ENCODE data around the gene EXOC6B.

EXOC6B gene

DNA sequence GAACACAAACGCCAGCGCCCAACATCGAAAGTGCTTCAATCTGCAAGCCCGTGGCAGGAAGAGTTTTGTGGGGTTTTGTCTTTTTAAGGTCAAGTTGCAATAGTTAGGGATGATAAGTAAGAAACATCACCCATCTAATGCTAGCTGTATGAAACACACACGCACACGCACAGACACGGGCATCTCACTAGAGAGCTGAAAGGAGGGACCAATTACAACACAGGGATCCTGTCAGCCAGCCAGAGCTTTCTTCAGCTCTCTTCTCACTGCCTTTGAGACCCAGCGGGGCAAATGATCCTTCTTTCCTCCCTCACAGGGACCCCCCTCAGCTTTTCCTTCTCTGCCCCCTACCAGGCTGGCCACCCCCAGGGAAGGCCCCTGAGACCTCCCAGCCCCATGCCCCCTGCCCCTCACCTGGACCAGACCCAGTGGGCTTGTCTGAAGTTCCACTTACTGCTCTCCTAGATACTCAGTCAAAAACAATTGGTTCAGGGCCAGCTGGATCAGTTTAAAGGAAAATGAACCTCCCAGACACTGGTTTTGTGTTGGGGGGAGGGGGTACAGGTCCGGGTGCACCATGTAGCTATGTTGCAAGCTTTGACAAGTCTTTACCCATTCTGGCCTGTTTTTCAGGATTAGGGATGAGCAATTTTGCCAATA lies 696.0 kb downstream of the EXOC6B start:
- DNase-seq: no peak

DNA sequence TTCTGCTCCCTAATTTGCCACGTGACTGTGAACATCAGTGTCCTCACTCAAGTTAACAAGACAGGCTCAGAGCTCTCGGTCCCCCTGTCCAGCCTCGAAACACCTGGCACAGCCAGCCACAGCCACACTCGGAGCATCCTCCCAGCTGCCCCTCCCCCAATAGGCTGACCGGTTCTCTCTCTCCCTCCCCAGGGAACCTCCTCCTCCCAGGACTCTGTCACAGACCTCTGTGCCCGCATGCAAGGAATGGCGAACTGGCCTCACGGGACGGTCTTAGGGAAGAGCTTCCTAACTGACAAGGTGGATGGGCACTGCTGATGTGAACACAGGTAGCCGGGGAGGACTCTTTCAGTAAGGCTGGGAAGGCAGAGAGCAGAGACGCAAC lies 697.0 kb downstream of the EXOC6B start:
- DNase-seq: no peak

DNA sequence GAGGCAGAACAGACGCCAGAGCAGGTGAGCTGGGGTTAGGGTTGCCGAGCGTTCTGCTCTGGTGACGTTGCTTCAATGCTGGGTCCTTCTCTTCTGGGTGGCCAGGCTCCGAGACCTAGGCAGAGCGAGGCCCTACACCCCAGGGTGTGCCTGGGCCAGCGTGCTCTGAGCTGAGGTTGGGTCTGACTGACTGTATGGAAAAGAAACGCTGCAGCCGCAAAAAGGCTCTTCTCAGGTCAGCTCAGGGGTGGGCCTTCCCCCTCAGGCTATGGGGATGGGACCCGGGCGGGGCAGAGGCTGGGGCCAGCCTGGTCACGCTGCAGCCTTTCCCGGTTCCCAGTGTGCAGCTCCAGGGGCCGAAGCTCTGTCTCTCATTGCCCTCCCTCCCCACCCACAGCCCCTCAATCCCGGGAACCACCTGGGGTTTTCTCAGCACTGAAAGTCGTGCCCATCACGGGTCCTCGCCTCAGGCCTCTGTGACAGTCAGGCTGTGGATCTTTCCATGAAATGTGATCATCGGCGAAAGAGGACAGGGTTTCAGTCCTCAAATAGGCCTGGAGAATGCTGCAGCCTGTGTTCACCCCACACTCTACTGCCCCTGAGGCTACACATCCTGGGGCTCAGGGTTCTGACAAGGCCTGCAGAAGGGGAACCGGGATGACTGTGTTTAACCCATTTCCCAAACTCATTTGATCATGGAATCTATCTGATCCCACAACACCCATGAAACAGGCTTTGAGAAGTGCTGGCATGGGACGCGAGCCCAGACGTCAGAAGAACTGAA lies 697.6 kb downstream of the EXOC6B start:
- no peak for DNase-seq

DNA sequence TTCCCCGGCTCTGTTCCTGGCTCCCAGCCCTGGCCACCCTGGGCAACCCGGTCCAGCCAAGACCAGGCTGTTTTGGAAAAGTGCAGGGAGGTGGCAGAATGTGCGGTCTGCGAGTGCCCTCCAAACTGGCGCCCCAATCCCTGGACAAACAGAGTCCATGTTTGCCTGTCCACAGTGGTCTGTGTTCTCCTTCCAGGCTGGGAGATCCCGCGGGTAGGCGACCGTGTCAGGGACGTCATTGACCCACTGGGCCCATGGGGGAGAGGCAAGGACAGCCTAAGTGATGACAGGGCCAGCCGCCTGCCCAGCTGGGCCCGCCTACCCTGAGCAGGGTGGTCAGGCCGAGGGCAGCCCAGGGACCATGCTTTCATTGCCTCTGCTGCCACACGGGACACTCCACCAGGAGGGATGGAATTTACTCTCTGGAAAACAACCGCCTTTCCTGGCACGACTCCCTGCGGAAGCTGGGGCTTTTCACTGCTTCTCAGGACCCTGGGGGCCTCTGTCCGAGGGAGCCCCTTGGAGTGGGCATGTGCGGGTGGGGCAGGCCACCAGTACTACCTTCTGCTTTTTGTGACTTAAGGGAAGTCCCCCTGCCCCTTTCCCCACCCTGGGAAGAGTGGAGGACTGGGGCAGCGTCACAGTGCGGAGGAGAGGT lies 698.3 kb downstream of the EXOC6B start:
- DNase-seq: no peak

DNA sequence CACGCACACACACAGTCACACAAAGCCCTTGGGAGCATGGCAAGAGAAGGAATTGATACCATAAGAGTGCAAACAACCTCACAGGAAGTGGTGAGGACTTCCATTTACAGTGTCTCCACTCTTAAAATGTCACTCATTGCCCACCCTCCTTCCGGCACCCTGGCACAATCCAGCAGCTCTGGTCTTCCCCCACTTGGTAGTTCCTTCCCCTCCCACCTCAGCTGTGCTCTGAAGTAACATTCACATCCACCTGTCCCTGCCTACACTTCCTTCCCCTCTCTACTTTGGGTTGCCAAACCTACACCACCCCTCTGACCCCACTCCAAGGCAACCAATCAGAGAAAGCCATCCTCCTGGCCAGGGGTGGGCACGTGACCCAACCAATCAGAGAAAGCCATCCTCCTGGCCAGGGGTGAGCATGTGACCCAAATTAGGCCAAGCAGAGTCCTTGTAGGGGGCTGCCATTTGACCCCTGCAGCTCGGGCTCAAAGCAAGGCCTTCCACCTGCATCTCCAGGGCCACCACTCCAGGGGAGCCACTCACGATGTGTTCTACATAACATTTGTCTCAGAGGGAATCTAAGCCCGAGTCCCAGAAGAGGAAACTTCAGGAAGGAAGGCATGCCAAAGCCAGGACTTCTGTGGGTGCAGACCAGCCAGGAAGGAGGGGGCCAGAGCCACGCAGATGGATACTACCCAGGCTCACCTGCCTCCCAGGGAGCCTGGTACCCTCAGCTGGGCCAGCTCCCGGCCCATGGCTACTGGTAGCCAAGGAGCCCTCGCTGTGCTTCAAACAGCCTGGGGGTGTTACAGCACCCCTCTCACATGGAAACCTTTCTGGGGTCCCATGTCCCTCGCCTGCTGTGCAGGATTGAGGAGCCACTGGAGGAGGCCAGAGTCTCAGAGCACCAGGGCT lies 699.4 kb downstream of the EXOC6B start:
- no peak for DNase-seq

Measured in right forelimb (tissue), 1 donor.